ENCODE data around the gene PIGP.
"Not testable (repeated sequence)": the region's sequence is repeated elsewhere in the genome, so short reads cannot be mapped to it uniquely, and the experiment has no call there.

The PIGP gene

GRCh38 chr21:37041706-37042271 is 31.1 kb downstream of the PIGP start:
- DNase-seq: no peak

- no peak for DNase-seq
Observed at GRCh38 chr21:37040212-37040611, 32.7 kb downstream of the PIGP start.

GRCh38 chr21:37039411-37040075 is 33.3 kb downstream of the PIGP start:
- DNase-seq: no peak

- DNase-seq: no peak
Observed at GRCh38 chr21:37036177-37036576, 36.7 kb downstream of the PIGP start.

- DNase-seq: not testable (repeated sequence)
Observed at GRCh38 chr21:37034394-37034793, 38.5 kb downstream of the PIGP start.

- no peak for DNase-seq
Observed at GRCh38 chr21:37032877-37033471, 39.9 kb downstream of the PIGP start.

- DNase-seq: no peak
Observed at GRCh38 chr21:37032293-37032692, 40.6 kb downstream of the PIGP start.

GRCh38 chr21:37030864-37031263 is 42.0 kb downstream of the PIGP start:
- DNase-seq: no peak

- no peak for DNase-seq
Observed at GRCh38 chr21:37028570-37028969, 44.3 kb downstream of the PIGP start.

- DNase-seq: no peak
Observed at GRCh38 chr21:37026499-37026898, 46.4 kb downstream of the PIGP start.

- no peak for DNase-seq
Observed at GRCh38 chr21:37017951-37018679, 54.8 kb downstream of the PIGP start.
